ENCODE data around the gene HSPA9. TPM values are rescaled to one million over a fixed set of nuclear protein-coding genes. Genes with fewer than 3 reads are reported as not detected.

Gene HSPA9
- total and polyA plus RNA-seq, 10 of the 15 experiments (the other 5 are each of a cell fraction or from before 2014, with no cell fraction given), result 145 to 455 (median 343) TPM

GRCh38 chr5:138533973-138534941 is 40.9 kb downstream of the HSPA9 start:
- SMC1A ChIA-PET (ENCODE audit: uncharacterized antibody, unreplicated experiment), result no interaction called here
- in situ Hi-C loops (cut with MboI), result no loop called here
- H2AFZ ChIP-seq (ENCODE audit: control insufficient read depth, low read depth, low read length), result no peak overlapping the region

More at GRCh38 chr5:138533973-138534941, 40.9 kb downstream of the HSPA9 start:
- ChIA-PET POLR2A (interaction anchor here (1.6 kb wide), 1 partner anchor 9 kb away, joined by 8 read pairs; the partner anchor contains the start of gene ETF1), RAD21 (ENCODE audit: unreplicated experiment) (no interaction called here), CTCF (interaction anchor here (0.9 to 2.1 kb wide), 3 partner anchors 31 to 84 kb away, joined by 3 to 4 read pairs (median 3); no protein-coding TSS in a partner anchor)
- intact Hi-C loops (cut with micrococcal nuclease; ENCODE audit: unreplicated experiment), result no loop called here
- no peak overlapping the region for H3K9ac ChIP-seq (ENCODE audit: control insufficient read depth, insufficient read depth, low read length)
- H3K4me1 ChIP-seq (ENCODE audit: control insufficient read depth, insufficient read depth, low read length), result no peaks in the 10 kb centered on the region
- H3K9me3 ChIP-seq (replicated peaks; ENCODE audit: control insufficient read depth, insufficient read depth, low read length), result no peaks in the 10 kb centered on the region
- WGBS (ENCODE audit: insufficient coverage, insufficient replicate concordance, low lambda C conversion rate, missing lambda C conversion rate), result 98% methylated on average over 5 of the region's 5 CpGs
- no peak overlapping the region for H3K27ac ChIP-seq (ENCODE audit: control insufficient read depth, insufficient read depth)
- no peaks in the 10 kb centered on the region for H3K27me3 ChIP-seq (replicated peaks in 1 of 2; ENCODE audit: control insufficient read depth in 2 of 2, insufficient read depth in 2 of 2, low read length in 1 of 2)
- TF ChIP-seq SMAD5 (IDR thresholded peaks at IDR 0.05; ENCODE audit: low read depth) (no peak), SUPT20H (IDR thresholded peaks at IDR 0.05; ENCODE audit: borderline replicate concordance, control insufficient read depth, low read depth, low read length) (no peak), SMAD1 (IDR thresholded peaks at IDR 0.05; ENCODE audit: low read depth, partially characterized antibody) (no peak), ESRRA (IDR thresholded peaks at IDR 0.05; ENCODE audit: low read length) (no peak), TBL1XR1 (IDR thresholded peaks at IDR 0.05; ENCODE audit: low read depth, low read length) (no peak), BRCA1 (IDR thresholded peaks at IDR 0.05; ENCODE audit: low read depth, low read length) (no peak), SMARCA5 (IDR thresholded peaks at IDR 0.05) (no peak), E4F1 (IDR thresholded peaks at IDR 0.05; ENCODE audit: borderline replicate concordance, partially characterized antibody) (no peak), MXI1 (IDR thresholded peaks at IDR 0.05; ENCODE audit: low read depth, low read length) (no peak), ATF2 (IDR thresholded peaks at IDR 0.05; ENCODE audit: low read length) (no peak), POLR2AphosphoS2 (IDR thresholded peaks at IDR 0.05; ENCODE audit: low read depth, low read length) (no peak), CREB1 (IDR thresholded peaks at IDR 0.05; ENCODE audit: low read depth) (no peak), CBX5 (IDR thresholded peaks at IDR 0.05; ENCODE audit: low read depth) (no peak), RCOR1 (conservative IDR thresholded peaks at IDR 0.05; ENCODE audit: low read depth, low read length) (no peak), NR2C2 (IDR thresholded peaks at IDR 0.05; ENCODE audit: borderline replicate concordance, control insufficient read depth, insufficient read length, low read depth) (no peak), E2F8 (IDR thresholded peaks at IDR 0.05; ENCODE audit: low read depth, partially characterized antibody) (no peak), POLR2A (IDR thresholded peaks at IDR 0.05; ENCODE audit: low read depth, low read length) (no peak), JUNB (IDR thresholded peaks at IDR 0.05) (no peak)
- H3K79me2 ChIP-seq (ENCODE audit: control insufficient read depth, insufficient read depth, low read length), result peaks cover 78% of the 10 kb centered on the region
- H3K4me3 ChIP-seq, result no peak overlapping the region
- no peak for ATAC-seq
- H4K20me1 ChIP-seq (ENCODE audit: control insufficient read depth, insufficient read depth), result peaks cover 8% of the 10 kb centered on the region
- no peak for DNase-seq (ENCODE audit: low read depth, low spot score)
- peaks cover 5 to 10% of the 10 kb centered on the region in 2 experiments; a peak in 3 of 4 replicates for H3K36me3 ChIP-seq (ENCODE audit: control insufficient read depth in 2 of 2, insufficient read depth in 2 of 2, low read length in 1 of 2)
- H3K4me2 ChIP-seq (ENCODE audit: control insufficient read depth, insufficient read depth), result no peak overlapping the region
- no peak for FAIRE-seq
- TSS peak; percentile 15 for BruUV-seq (replicated peaks)
